HG03460 (cell line): ENCODE data around the gene METTL25.

Source experiments
- ATAC-seq: cut with Tn5 transposase; IDR thresholded peaks from one replicate; pipeline ENCODE4 v1.9.1; 2021; ENCODE audit not compliant: unreplicated experiment

METTL25 gene

GRCh38 chr12:82406651-82407050 is 48.3 kb downstream of the METTL25 start:
- no peak for ATAC-seq

- no peak for ATAC-seq
These were observed 49.2 kb downstream of the METTL25 start for GRCh38 chr12:82407481-82407880.

GRCh38 chr12:82408844-82409243 is 50.5 kb downstream of the METTL25 start:
- no peak for ATAC-seq

DNA sequence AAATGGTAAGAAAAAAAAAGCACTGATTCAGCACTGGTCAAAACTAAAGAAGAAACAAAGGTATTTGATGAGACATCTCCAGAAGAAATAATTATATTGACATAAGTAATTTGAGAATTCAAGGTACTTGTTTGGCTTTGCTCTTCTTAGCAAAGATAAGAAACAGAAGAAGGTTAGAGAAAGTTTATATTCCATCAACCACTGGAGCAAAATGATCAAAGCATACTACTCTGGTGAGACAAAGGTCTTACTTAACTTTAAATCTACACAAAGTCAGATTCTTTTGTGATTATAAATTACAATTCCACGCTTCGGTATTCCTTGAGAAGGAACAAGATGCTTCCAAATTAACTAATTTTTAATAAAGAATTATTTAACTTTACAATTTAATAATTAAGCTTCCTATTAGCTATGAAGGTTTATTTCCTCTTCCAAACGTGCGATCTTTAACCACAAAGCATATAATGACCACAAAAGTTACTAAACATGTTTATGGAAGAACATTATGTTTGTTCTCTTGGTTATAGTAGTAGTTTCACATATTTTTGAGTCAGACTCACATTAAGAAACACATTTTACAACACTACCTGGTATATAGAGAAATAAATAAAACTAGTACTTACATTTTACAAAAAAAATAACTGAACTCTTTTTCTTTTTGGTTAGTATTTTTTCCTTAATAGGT is 53.4 kb downstream of the METTL25 start:
- no peak for ATAC-seq

DNA sequence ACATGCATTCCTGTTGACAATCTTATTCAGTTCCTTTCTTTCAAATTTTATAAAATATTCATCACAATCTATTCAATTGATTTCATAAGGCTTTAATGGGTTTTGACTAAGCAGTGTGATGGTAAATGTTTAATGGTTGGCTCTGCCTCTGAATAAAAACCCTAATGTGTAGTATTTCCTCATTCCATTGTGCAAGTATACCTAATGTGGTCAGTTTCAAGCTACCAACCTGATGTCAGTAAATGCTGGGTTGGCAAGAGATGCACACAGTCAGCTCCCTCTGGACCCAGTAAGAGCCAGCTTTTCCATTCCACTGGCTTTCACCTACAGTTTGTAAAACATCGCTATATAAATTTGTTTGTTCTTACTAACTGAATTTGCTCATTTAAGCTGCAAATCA is 53.9 kb downstream of the METTL25 start:
- no peak for ATAC-seq

- ATAC-seq, result no peak
These were observed 55.7 kb downstream of the METTL25 start for GRCh38 chr12:82414044-82414443.

- ATAC-seq, result no peak
These were observed 56.6 kb downstream of the METTL25 start for GRCh38 chr12:82414926-82415325.

- ATAC-seq, result no peak
These were observed 57.1 kb downstream of the METTL25 start for GRCh38 chr12:82415402-82415801.

- ATAC-seq, result no peak
These were observed 66.9 kb downstream of the METTL25 start for GRCh38 chr12:82425241-82425640.

DNA sequence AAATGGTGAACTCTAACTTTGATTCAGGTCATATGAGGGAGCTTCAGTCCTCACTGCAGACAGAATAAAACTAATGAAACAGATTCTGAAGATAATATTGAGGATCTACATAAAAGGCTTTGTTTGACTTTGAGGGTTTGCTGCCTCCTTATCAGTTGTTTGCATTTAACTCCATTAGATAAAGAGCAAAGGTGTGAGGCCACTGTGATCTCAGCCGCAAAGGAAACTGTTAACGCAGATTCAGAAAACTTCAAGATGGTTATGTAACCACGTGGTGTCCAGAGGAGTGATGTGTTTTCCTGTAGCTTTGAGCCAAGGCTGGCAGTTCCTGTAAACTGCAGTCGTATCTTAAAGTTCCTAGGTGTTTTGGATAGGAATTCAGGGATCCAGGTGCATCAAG is 67.8 kb downstream of the METTL25 start:
- ATAC-seq, result no peak

GRCh38 chr12:82426586-82426985 is 68.3 kb downstream of the METTL25 start:
- no peak for ATAC-seq

DNA sequence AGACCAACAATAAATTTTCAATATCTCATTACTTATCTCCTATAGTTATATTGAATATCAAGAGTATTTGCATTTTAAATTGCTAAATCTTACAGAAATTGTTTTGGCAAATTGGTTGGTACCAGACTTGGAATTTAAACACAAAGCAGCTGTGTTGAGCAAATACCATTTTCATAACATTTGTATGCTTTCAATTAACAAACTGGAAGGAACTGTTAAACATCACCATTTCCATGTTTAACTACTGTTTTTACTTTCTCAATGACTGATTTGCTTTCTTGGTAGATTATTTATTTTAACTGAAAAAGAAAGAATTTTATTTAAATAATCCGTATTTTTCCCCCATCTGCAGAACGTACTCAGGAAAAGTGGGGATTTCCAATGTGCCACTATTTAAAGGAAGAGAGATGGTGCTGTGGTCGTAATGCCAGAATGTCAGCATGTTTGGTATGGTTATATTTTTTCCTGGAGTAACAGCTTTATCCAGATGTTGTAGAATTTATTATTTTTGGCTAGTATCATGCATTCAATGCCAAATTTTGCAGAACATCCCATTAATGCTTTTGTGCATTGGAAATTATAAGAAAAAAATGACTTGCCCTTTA is 72.3 kb downstream of the METTL25 start:
- no peak for ATAC-seq

GRCh38 chr12:82434392-82434911 is 76.1 kb downstream of the METTL25 start:
- ATAC-seq, result no peak

DNA sequence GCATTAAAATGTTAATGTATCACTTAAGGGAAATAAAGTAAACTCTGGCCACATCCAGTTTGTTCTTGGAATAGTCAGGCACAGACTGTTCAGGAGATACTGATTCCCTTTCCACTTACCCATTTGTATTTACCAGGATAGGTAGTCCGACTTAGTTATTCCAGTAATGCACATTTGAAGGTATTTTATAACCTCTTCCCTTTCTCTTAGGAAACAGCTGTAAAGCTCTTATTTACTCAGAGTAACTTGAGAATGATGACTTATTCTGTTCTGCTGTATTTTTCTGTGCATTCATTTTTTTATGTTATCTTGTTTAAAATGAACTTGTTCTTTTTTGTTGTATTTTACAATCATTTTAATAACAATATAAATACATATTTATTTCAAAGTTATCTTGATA is 78.0 kb downstream of the METTL25 start:
- no peak for ATAC-seq

DNA sequence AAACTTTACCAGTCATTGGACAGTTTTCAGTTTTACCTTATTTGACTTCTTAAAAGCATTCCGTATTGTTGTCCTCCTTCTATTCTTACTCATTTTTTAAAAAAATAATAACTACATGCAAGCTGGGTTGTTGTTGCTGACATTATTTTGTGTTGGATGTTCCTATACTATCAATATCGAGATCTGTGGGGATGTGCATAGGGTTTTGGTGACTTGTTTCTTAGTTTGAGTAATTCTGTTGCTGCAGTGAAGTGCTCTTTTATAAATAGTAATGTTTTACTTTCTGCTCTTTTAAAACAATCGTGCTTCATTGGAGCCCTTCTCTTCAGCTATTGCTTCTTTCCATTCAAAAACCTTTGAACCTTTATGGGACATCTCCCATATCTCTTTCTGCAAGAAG is 79.4 kb downstream of the METTL25 start:
- ATAC-seq, result no peak

DNA sequence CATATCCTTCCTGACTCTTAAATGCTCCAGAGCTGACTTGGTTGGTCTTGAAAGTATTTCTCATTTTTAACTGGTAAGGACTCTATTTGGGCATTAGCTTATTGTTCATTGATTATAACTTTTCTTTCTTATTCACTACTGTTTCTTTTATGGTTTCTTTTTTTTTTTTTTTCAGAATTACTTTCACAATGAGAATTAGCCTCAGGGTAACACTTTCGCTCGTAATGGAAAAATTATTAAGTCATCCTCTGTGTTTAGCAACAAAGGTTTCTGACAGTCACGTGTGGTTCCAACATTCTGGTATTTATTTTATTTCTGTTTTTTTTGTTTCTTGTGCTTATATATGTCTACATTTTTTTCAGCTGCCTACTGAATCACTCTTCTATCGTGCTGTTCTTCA is 80.0 kb downstream of the METTL25 start:
- ATAC-seq, result peak; percentile 49

- ATAC-seq, result no peak
These were observed 82.6 kb downstream of the METTL25 start for GRCh38 chr12:82440885-82441284.

GRCh38 chr12:82448911-82449578 is 90.7 kb downstream of the METTL25 start:
- no peak for ATAC-seq

DNA sequence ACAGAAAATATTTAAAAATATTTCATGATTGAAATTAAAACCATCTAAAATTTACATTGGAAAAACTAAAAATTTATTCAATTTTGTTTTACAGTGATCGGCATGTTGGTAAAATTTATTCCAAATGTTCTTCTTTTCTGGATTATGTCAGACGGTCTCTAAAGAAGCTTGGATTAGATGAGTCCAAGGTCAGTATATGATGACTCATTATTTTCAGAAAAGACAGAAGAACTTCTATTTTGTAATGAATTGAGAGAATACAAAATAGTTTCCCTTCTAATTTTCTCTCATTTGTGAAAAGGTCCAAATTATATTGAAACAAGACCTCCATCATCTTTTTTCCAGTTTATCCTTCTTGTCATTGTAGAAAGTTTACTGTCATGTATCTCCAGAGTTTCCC is 98.3 kb downstream of the METTL25 start:
- no peak for ATAC-seq

DNA sequence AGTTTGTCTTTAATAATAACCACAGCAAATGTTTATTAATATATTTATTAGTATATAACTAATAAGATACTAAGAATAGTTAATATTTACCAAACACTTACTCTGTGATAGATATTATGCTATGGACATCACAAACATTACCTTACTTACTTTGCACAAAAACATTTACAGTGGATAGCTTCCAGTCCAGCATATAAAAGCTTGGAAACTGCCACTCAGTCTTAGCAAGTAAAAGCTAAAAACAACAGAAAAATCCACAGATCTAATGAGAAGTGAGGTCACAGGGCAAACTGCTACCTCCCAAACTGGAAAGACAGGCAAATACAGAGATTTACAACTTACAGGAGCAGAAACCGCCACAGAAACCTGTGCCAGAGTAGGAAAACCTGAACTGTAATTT is 99.8 kb downstream of the METTL25 start:
- no peak for ATAC-seq

DNA sequence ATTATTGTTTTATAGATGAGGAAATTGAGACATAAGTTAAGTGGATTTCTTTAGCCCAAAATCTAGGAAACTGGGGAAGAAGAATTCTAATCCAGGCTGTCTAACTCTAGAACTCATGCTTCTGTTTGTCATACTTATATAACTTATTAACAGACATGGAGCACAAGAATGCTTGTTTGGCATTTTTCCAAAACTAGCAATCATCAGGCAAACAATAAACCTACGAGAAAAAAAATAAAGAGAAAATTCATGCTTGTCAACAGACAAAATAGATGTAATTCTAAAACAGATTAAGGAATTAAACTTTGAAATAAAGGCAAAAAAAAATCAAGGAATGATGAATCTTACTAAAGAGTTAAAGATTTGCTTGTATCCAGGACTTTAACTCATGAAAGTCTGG is 103.1 kb downstream of the METTL25 start:
- ATAC-seq, result no peak

DNA sequence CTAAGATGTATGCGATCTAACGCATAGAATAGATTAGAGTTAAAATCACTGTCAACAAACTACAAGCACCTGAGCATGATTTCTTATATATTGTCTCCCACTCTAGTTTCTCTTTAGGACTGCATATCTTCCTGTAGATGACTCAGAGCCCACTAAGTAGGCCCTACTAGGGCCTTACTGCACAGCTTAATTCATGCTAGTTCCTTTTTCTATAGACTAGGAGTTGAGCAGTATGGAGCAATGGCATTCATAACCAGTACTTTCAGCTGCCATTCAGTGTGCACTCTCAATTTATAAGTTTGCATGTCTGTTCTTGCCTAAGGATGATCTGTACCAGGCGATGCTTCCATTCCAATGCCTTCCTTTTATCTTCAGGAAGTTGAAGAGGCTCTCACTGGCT is 103.5 kb downstream of the METTL25 start:
- ATAC-seq, result no peak
